Frontal cortex (tissue), 4 donors: ENCODE data around the gene HLA-DQA1. TPM values are rescaled to one million over a fixed set of nuclear protein-coding genes. Genes with fewer than 3 reads are reported as not detected.
"Not testable (repeated sequence)": the region's sequence is repeated elsewhere in the genome, so short reads cannot be mapped to it uniquely, and the experiment has no call there.

Experiments
- DNase-seq, 2 donors: peaks; one replicate each; pipeline ENCODE4 v3.0.0; 2012; ENCODE audit warnings: low spot score in 2 of 2
- FAIRE-seq: peaks from 2 replicates; lab custom pipeline; 2012; peaks lifted over from hg19 to GRCh38; lab: Jason Lieb, UNC
- total RNA-seq: library from RNA; depleted of rRNA; stranded (reverse); fragments of >200 nt; gene quantifications from one replicate; pipeline ENCODE4 v1.2.3, GENCODE V29; 2014
- donor health status: control.
- donor health status: control.
- donor health status: control.

Gene HLA-DQA1
- total RNA-seq, 1 donor from 2014 or later = not detected

DNA sequence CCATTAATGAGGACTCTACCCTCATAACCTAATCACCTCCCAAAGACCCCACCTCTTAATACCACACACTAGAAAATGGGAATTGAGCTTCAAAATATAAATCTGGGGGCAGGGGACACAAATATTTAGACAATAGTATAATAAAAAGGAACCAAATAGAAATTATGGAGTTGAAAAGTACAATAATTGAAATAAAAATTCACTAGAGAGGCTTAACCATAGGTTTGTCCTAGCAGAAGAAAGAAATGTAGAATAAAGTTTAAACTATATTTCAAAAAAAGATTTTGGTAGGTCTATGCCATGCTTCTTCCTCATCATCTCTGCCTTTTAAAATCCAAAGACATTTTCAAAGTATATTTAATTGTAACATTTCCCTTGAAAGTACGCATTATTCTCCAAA lies 19.5 kb upstream of the HLA-DQA1 start:
- no peak for FAIRE-seq

DNA sequence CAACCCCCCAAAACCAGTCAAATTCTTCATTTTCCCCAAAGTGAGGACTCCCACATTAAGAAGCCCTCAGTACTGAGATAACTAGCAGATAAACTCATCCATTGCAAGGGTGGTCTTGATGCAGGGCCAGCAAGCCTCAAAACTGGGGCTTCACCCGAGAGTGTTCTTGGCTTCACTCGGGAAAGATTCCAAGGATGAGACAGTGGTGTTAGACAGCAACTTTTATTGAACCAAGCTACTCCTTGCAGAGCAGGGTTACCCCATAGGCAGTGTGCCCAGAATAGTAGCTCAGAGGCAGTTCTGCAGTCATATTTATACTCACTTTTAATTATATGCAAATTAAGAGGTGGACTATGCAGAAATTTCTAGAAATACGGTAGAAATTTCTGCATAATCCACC lies 15.8 kb upstream of the HLA-DQA1 start:
- DNase-seq = no peak
- FAIRE-seq = no peak

More for the DNA sequence above, 19.5 kb upstream of the HLA-DQA1 start:
- no peak for DNase-seq

DNA sequence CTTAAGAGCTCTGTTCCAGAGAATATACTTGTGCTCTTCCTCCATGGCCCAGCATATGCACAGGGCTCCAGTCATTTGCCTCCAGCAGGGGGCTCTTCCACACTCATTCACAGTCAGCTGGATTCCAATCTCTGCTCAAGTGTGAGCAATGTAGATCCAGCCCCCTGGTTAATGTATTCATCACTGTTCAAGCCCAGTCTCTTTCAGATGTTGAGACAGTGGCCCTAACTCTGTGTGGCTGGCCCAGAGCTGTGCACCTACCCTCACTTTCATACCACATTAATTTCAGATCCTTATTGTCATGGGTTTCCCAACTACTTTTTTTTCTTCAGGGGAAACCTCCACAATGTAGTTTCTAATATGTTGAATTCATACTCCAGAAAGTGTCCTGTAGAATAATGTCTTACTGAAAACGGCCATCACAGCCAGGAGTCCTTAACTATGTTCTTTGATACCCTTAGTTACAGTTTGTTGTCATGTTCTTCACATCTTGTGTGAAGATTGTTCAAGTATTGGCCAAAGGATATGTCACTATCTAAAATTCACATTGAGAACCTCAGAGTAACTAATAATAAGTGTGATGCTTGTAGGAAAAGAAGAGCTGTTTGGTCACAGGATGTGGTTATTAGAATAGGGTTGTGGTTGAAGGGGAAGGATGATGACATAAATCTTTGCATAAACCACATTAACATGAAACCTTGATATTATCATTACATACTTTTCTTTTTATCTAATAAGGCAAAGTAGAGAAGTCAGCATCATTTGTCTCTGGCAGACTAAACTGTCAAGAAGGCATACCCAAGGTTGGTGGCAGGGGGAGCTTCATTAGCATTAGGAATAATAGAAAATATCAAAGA lies 14.4 kb upstream of the HLA-DQA1 start:
- DNase-seq (no peak), FAIRE-seq (no peak)

DNA sequence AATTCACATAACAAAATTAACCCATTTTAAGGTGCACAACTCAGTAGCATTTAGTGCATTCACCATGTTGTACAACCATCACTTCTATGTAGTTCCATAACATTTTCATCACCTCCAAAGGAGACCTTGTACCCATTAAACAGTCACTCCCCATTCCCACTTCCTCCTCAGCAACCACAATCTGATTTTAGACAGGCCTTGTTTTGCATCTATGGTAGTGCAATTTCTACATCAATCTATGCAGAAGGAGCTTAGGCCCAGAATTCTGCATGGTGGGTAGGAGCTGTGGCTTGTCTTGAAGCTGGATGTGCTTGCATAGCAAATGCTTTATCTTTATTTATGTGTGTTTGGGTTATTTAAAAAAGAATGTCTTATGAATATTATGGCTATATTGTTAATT lies 13.5 kb upstream of the HLA-DQA1 start:
- DNase-seq (no peak), FAIRE-seq (no peak)

DNA sequence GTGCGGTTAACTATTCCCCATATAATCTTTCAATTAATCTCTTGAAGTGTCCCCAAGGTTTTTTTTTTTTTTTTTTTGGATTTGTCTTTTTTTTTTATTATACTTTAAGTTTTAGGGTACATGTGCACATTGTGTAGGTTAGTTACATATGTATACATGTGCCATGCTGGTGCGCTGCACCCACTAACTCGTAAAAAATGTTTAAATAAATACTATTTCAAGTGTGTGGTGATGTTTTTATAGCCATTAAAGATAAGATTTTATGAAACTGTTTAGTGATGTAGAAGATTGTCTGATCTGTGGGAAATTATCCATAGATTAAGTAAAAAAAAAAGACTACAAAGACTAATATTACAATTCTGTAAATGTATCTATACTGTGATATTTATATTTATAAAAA lies 12.6 kb upstream of the HLA-DQA1 start:
- DNase-seq (no peak), FAIRE-seq (no peak)

DNA sequence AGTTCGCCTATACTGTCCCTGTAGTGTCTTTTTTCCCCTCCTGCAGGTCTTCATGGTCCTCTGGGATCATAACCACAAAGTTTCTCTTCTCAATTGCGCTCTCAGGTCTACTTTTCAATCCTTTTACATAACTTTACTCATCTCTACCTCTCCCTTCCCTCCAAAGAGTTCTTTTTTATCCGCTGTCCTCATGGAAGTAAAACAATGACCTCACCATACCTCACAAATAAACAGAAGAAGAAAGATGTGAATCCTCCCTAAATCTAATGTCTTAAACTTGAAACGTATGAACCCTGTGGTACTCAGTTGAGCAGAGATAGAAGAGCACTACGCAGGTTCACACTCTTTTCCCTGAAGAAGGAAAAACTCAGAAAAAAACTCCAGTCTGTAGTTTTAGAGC lies 12.1 kb upstream of the HLA-DQA1 start:
- FAIRE-seq = no peak
- no peak for DNase-seq

DNA sequence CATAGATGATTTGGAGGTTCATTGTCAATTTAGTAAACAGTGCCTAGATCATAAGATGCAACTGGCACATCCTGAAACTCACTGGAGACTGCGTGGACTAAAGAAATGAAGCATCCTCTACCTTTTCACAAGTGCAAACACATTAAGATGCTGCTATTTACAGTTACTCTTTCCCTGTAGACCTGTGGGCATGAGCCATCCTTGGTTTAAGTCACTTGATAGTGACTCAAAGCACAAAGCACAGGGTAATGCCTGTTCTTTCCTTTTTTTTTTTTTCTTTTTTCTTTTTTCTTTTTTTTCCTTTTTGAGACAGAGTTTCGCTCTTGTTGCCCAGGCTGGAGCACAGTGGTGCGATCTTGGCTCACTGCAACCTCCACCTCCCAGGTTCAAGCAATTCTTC lies 10.0 kb upstream of the HLA-DQA1 start:
- no peak for FAIRE-seq
- no peak for DNase-seq

DNA sequence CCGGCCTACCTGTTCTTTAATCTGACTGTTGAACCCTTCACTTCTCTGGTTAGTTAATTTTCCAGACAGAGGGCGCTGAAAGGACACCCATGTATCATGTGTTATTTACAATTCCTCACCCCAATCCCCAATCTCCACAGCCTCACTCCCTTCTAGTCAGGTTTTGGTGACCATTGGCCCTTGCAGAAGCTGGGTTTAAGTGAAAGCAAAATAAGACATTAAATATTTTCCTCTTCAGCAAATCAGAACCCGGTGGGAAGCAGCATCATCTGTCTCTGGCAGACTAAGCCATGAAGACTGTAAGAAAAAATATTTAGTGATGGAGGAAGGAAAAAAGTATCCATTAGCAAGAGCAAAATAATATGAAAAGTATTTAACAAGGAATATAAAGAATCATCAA lies 9.4 kb upstream of the HLA-DQA1 start:
- no peak for FAIRE-seq
- peak in 1 of 2 donors; percentile 33 for DNase-seq

DNA sequence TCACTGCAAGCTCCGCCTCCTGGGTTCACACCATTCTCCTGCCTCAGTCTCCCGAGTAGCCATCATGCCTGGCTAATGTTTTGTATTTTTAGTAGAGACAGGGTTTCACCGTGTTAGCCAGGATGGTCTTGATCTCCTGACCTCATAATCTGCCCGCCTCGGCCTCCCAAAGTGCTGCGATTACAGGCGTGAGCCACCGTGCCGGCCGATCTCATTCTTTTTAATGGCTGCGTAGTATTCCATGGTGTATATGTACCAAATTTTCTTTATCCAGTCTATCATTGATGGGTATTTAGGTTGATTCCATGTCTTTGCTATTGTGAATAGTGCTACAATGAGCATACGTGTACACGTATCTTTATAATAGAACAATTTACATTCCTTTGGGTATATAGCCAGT lies 7.4 kb upstream of the HLA-DQA1 start:
- DNase-seq, FAIRE-seq: not testable (repeated sequence)

DNA sequence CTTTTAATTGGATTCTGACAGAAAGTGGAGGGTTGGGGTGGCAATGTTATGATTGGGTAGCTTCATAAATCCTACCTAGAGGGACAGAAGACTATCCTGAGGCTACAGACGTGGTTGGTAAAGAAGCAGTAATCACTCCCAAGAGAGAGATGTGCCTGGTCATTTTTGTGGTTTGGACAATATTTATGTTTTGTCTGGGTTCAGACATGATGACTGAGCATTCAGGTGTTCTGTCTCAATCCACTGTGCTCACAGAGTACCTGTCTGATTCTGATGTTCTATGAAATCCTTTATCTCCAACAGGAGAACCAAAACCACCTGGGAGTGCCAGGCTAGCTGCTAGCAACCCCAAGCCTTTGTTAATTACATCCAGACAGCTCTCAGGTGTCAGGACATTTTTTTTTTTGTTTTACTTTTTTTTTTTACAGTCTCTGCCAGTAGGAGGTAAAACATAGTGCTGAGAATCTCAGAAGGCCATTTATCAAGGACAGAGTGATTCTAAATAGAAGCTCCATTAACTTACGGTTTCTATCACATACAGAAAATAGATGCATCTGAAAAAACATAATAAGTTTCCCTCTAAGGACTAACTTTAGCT lies 1.6 kb upstream of the HLA-DQA1 start:
- DNase-seq = no peak
- no peak for FAIRE-seq

DNA sequence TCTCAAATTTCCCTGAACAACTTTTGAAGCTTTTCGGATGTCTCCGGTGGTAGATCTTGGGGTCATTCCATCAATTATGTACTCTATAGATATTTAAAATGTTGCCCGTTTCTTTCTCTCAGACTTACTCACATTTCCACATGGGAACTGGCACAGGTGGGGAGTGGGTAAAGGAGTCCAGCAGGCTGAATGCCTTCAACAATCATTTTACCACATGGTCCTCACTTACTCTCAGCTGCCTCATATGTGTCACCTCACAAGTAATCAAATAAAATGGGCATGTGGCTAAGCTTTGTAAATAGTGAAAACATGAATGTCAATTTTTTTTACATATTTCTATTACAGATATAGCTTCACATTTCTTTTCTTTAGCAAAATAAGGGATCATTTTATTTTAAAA lies 677 bp downstream of the HLA-DQA1 start:
- DNase-seq (no peak), FAIRE-seq (no peak)

DNA sequence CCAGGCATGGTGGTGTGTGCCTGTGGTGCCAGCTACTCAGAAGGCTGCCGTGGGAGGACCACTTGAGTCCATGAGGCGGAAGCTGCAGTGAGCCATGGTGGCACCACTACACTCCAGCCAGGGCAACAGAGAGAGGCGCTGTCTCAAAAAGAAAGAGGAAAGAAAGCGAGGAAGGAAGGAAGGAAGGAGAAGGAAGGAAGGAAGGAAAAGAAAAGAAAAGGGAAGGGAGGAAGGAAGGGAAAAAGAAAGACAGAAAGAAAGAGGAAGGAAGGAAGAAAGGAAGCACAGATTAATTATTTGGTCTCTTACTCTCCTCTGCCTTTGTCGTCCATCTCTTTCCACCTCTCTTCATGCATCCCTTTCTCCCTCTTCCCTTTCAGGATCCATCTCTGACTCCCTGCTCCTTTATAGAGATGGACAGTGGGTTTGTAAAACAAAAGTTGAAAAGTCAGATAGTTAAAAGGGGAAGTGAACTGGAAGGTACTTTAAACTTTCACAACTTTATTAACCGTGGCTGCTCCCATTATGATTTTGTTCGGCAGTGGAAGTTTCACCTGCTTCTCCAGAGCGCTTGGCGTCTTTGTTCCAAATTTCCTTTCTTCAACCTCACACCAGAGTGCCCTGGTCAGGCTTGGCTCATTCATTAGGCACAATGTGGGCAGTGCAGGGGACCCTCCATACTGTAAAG lies 1.5 kb downstream of the HLA-DQA1 start:
- FAIRE-seq (no peak), DNase-seq (no peak)

DNA sequence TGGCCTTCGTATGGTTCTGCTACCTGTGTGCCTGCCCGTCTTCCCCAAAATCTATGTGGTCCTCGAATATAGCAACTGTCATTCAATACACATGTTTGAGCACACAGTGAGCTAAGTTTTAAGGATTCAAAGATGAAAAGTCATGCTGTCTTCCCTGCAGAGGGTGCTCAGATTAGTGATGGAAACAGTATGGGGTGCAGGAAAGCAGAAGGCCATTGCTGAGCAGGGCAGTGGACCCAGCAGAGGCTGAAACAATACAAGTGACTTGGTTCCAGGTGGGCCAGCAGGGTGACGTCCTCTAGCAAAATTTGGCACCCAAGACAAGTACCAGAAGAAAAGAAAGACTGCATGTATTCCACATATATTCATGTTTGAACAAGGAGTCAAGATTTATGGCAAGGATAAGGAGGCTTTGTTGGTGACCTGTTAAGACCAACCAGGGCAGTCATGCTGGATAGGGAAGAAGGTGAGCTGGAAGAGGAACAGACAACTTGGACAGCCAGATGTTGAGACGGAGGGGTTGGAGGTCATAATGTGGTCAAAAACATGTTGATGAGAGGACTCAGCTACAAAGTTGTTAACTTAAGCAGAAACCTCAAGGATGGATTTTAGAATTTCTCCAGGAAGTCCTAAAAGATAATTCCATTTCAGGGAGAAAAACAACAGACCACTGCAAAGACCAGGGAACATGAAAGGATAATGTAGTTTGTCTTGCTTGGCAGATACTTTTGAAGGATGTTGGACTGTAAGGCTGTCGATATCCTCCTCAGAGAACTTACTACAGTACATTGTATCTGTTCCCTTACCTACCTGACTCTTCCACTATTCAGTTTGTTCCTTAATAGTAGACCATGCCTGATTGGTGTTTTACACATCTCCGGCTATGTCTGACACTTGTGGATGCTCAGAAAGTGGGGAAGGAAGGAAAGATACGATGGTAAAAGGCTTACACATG lies 2.5 kb downstream of the HLA-DQA1 start:
- FAIRE-seq = no peak
- DNase-seq = no peak

DNA sequence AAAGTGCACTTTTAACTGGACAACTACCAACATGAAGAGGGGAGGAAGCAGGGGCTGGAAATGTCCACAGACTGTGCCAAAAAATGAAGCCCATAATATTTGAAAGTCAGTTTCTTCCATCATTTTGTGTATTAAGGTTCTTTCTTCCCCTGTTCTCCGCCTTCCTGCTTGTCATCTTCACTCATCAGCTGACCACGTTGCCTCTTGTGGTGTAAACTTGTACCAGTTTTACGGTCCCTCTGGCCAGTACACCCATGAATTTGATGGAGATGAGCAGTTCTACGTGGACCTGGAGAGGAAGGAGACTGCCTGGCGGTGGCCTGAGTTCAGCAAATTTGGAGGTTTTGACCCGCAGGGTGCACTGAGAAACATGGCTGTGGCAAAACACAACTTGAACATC lies 3.9 kb downstream of the HLA-DQA1 start:
- DNase-seq (no peak), FAIRE-seq (no peak)

DNA sequence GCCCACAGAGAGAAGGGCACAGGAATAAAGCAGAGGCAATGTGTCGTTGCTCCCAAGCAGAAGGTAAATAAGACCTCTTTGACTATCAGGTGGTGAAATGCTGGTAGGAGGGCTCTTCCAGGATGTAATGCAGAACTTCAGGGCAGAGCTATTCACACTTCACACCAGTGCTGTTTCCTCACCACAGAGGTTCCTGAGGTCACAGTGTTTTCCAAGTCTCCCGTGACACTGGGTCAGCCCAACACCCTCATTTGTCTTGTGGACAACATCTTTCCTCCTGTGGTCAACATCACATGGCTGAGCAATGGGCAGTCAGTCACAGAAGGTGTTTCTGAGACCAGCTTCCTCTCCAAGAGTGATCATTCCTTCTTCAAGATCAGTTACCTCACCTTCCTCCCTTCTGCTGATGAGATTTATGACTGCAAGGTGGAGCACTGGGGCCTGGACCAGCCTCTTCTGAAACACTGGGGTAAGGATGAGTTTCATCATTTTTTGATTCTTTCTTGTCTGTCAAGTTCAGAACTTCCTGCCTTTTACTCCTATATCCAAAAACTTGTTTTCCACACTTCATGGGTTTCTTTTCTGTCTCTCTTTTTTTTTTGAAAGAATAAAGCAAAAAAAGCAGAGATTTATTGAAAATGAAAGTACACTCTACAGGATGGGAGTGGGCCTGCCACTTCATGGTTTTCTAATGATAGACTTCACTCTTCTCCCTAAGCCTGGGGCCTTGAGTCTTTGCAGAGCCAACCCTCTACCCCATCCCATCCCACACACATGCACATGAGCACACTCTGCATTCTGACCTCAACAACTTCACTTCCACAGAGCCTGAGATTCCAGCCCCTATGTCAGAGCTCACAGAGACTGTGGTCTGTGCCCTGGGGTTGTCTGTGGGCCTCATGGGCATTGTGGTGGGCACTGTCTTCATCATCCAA lies 4.8 kb downstream of the HLA-DQA1 start:
- FAIRE-seq, DNase-seq: not testable (repeated sequence)

DNA sequence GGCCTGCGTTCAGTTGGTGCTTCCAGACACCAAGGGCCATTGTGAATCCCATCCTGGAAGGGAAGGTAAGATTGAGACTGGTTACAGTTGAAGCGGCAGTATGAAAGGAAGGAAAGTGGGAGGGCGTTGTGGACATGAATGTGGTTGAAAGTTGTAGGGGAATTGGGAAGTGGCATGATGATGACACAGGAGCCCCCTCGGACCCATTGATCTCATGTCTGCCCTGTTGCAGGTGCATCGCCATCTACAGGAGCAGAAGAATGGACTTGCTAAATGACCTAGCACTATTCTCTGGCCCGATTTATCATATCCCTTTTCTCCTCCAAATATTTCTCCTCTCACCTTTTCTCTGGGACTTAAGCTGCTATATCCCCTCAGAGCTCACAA lies 5.5 kb downstream of the HLA-DQA1 start:
- no peak for DNase-seq
- no peak for FAIRE-seq

DNA sequence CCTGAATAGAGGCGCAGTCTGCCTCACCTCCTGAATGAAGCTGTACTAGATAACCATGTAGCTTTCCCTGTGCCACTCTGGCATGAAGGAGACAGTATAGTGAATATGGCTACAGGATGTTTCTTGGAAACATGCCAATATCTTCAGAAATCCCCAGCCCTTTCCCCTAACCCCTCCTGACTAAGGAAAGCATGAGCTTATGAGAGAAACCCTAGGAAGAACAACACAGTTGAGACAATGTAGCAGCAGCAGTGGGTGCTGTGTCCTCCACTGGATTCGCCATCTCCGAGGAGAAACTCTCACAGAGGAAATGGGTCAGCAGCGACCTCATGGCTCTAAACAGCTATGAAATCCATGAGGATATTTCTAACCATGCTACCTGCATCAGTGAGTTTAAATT lies 6.7 kb downstream of the HLA-DQA1 start:
- DNase-seq = no peak
- FAIRE-seq = no peak

DNA sequence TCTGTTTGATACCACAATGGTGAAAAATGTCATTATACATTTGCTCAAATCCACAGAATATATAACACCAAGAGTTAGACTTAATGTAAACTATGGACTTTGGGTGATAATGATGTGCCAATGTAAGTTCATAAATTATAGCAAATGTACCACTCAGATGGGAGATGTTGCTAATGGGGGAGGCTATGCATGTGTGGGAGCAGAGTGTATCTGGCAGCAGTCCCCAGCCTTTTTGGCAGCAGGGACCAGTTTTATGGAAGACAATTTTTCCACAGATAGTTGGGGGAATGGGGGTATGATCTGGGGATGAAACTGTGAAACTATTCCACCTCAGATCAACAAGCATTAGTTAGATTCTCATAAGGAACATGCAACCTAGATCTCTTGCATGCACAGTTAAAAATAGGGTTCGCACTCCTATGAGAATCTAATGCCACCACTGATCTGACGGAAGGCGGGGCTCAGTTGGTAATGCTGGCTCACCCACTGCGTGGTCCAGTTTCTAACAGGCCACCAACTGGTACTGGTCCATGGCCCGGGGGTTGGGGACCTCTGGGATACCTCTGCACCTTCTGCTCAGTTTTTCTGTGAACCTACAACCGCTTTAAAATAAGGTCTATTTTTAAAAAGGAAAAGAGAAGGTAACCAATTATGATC lies 8.0 kb downstream of the HLA-DQA1 start:
- no peak for DNase-seq
- FAIRE-seq = no peak
